ENCODE data around the gene CD44. TPM values are rescaled to one million over a fixed set of nuclear protein-coding genes. Genes with fewer than 3 reads are reported as not detected.
A peak's percentile ranks its signal among the peaks of the same experiment; 100 is the strongest.

Gene CD44
- polyA plus RNA-seq, 1 of the 3 experiments (the other 2 are of a cell fraction), result 457 TPM

DNA sequence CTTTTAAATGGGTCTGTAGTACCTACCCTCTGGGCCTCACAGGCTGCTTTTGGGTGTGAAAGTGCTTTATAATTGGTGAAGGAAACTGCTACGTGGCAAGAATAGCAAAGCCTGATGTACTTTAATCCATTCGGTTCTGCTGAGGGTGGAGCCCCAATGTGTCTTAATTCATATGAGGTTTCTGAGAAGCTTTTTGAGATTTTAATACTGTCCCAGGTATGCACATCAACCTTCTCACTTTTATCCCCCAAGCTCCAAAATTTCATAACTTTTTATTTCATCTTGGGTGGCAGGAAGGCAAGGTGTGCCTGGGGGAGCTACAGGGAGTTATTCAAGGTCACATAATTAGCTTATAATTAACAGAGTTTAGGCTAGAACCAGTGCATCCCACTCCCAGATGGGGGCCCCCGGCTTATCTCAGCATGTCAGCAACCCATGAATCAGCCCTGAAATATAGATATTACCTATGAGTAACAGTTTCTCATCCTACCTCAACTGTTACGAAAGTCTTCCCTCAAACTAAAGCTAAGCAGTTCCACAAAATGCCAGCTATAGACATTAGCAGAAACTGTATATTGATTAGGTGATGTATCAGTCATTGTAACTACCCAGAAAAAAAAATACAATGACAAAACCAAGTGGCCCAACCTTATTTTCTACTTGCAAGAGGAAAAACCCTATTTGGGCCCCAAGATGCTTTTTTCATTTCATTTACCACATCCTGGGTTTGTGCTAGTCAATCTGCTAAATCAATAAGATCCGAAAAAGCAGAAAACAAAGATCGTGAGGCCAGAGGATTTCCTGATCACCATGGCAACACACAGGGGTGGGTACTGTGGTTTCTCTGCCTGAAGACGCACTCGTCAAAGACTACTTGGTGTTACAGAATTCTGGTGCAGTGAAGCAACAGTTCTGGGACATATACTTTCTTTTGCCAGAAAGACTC is 26.7 kb downstream of the CD44 start:
- Histone ChIP-seq H3K79me2 (ENCODE audit: insufficient read depth) (peaks cover 96% of the 10 kb centered on the region), H3K9me2 (no peaks in the 10 kb centered on the region), H3K27me3 (ENCODE audit: insufficient read depth) (no peaks in the 10 kb centered on the region), H3K4me1 (ENCODE audit: control insufficient read depth in 1 of 2, insufficient read depth in 2 of 2, low read depth in 1 of 2, low read length in 1 of 2) (peaks cover 14 to 55% of the 10 kb centered on the region in 2 experiments), H3K27ac (ENCODE audit: low read depth in 2 of 2, low read length in 1 of 2) (peak overlapping the region; percentile 22 to 96; a peak in 3 of 4 replicates), H3K9ac (peak overlapping the region; percentile 55), H4K20me1 (ENCODE audit: insufficient read depth) (no peaks in the 10 kb centered on the region), H3K9me3 (no peaks in the 10 kb centered on the region), H3F3A (replicated peaks; ENCODE audit: insufficient read depth) (peaks cover 67% of the 10 kb centered on the region), H3K36me3 (replicated peaks in 1 of 2; ENCODE audit: control insufficient read depth in 1 of 2, insufficient read depth in 2 of 2, low read length in 1 of 2) (peaks cover 0 to 23% of the 10 kb centered on the region in 2 experiments), H3K4me3 (ENCODE audit: low read depth in 2 of 2, low read length in 1 of 2) (no peak overlapping the region), H3K4me2 (peak overlapping the region; percentile 72), H2AFZ (ENCODE audit: low read depth) (no peak overlapping the region)
- WGBS (ENCODE audit: low lambda C conversion rate), result 59% methylated on average over 8 of the region's 8 CpGs
- no peak for DNase-seq
- POLR2A ChIA-PET, result no interaction called here
- CTCF ChIA-PET, result no interaction called here
- TF ChIP-seq PBX3 (IDR thresholded peaks at IDR 0.05) (peak; percentile 80), GABPA (IDR thresholded peaks at IDR 0.05; ENCODE audit: low read depth) (no peak), NRF1 (IDR thresholded peaks at IDR 0.05; ENCODE audit: low read depth, low read length) (no peak), USF1 (IDR thresholded peaks at IDR 0.05; ENCODE audit: borderline replicate concordance, low read depth) (no peak), EP300 (IDR thresholded peaks at IDR 0.05; ENCODE audit: borderline replicate concordance in 1 of 2, low read depth in 1 of 2, low read length in 1 of 2) (peak in 1 of 2 experiments; percentile 81; a peak in 2 of 4 replicates), FOXJ3 (CRISPR knock-in tag; IDR thresholded peaks at IDR 0.05) (no peak), FOSL2 (IDR thresholded peaks at IDR 0.05; ENCODE audit: borderline replicate concordance, low read depth) (peak; percentile 74), TAF1 (IDR thresholded peaks at IDR 0.05; ENCODE audit: borderline replicate concordance, low read depth, low read length) (no peak), SMC3 (IDR thresholded peaks at IDR 0.05; ENCODE audit: low read depth, low read length) (no peak), JUND (IDR thresholded peaks at IDR 0.05) (peak; percentile 58), RFX5 (IDR thresholded peaks at IDR 0.05; ENCODE audit: low read length) (no peak), USF2 (IDR thresholded peaks at IDR 0.05; ENCODE audit: borderline replicate concordance, low read depth, low read length) (no peak), RXRA (IDR thresholded peaks at IDR 0.05; ENCODE audit: borderline replicate concordance, low read depth) (peak; percentile 34; the same call in 1 of the 2 replicates), SIN3A (IDR thresholded peaks at IDR 0.05; ENCODE audit: borderline replicate concordance, low read depth, low read length) (no peak), NFIC (IDR thresholded peaks at IDR 0.05; ENCODE audit: borderline replicate concordance) (peak; percentile 39; the same call in 1 of the 2 replicates), MEF2A (IDR thresholded peaks at IDR 0.05; ENCODE audit: borderline replicate concordance, low read depth) (no peak), POLR2AphosphoS5 (IDR thresholded peaks at IDR 0.05; ENCODE audit: low read depth, low read length) (0 out of 2 replicates have a peak, but pooled peaks have one; percentile 9), EZH2phosphoT487 (IDR thresholded peaks at IDR 0.05; ENCODE audit: borderline replicate concordance, low read depth) (no peak), MXI1 (IDR thresholded peaks at IDR 0.05; ENCODE audit: low read depth, low read length) (no peak), TEAD4 (IDR thresholded peaks at IDR 0.05; ENCODE audit: borderline replicate concordance, insufficient read depth) (peak; percentile 39; the same call in 1 of the 2 replicates), FOXM1 (IDR thresholded peaks at IDR 0.05; ENCODE audit: low read depth) (no peak), RAD21 (IDR thresholded peaks at IDR 0.05; ENCODE audit: low read length) (no peak)
- TF ChIP-seq, protein P1, sequence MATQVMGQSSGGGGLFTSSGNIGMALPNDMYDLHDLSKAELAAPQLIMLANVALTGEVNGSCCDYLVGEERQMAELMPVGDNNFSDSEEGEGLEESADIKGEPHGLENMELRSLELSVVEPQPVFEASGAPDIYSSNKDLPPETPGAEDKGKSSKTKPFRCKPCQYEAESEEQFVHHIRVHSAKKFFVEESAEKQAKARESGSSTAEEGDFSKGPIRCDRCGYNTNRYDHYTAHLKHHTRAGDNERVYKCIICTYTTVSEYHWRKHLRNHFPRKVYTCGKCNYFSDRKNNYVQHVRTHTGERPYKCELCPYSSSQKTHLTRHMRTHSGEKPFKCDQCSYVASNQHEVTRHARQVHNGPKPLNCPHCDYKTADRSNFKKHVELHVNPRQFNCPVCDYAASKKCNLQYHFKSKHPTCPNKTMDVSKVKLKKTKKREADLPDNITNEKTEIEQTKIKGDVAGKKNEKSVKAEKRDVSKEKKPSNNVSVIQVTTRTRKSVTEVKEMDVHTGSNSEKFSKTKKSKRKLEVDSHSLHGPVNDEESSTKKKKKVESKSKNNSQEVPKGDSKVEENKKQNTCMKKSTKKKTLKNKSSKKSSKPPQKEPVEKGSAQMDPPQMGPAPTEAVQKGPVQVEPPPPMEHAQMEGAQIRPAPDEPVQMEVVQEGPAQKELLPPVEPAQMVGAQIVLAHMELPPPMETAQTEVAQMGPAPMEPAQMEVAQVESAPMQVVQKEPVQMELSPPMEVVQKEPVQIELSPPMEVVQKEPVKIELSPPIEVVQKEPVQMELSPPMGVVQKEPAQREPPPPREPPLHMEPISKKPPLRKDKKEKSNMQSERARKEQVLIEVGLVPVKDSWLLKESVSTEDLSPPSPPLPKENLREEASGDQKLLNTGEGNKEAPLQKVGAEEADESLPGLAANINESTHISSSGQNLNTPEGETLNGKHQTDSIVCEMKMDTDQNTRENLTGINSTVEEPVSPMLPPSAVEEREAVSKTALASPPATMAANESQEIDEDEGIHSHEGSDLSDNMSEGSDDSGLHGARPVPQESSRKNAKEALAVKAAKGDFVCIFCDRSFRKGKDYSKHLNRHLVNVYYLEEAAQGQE (IDR thresholded peaks at IDR 0.05; ENCODE audit: low read depth, low read length), result no peak
- TF ChIP-seq, protein P2, sequence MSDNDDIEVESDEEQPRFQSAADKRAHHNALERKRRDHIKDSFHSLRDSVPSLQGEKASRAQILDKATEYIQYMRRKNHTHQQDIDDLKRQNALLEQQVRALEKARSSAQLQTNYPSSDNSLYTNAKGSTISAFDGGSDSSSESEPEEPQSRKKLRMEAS (IDR thresholded peaks at IDR 0.05; ENCODE audit: low read depth), result no peak
- TF ChIP-seq, protein P3, sequence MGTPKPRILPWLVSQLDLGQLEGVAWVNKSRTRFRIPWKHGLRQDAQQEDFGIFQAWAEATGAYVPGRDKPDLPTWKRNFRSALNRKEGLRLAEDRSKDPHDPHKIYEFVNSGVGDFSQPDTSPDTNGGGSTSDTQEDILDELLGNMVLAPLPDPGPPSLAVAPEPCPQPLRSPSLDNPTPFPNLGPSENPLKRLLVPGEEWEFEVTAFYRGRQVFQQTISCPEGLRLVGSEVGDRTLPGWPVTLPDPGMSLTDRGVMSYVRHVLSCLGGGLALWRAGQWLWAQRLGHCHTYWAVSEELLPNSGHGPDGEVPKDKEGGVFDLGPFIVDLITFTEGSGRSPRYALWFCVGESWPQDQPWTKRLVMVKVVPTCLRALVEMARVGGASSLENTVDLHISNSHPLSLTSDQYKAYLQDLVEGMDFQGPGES (IDR thresholded peaks at IDR 0.05; ENCODE audit: low read depth, low read length), result no peak
